GM21360 (cell line): ENCODE results near the gene ZRANB2.

ENCODE experiments used
- ATAC-seq: cut with Tn5 transposase; IDR thresholded peaks from one replicate; pipeline ENCODE4 v1.9.1; 2021; ENCODE audit warnings: mild to moderate bottlenecking, moderate library complexity; ENCODE audit not compliant: unreplicated experiment

Gene ZRANB2

DNA sequence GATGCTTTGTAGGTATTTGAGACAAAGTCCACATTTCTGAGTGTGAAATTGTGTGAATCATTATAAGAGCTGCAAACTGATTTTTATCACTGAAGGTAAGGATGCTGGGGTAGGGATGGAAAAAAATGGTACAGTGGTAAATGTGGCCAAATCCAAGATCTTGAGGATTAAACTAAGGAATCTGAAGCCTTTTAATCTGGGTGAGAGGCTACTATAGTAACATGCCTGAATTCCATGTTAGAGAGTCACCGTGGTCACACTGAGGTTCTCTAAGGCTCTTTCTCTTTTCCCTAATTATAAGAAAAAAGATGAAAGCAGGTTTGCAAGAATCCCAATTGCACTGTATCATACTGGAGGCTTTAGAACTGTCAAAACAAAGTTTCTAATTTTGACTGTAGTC, 50.8 kb downstream of the ZRANB2 start:
- no peak for ATAC-seq

GRCh38 chr1:71028981-71029380, 51.9 kb downstream of the ZRANB2 start:
- ATAC-seq, result no peak

GRCh38 chr1:71027991-71028390, 52.8 kb downstream of the ZRANB2 start:
- ATAC-seq, result no peak

DNA sequence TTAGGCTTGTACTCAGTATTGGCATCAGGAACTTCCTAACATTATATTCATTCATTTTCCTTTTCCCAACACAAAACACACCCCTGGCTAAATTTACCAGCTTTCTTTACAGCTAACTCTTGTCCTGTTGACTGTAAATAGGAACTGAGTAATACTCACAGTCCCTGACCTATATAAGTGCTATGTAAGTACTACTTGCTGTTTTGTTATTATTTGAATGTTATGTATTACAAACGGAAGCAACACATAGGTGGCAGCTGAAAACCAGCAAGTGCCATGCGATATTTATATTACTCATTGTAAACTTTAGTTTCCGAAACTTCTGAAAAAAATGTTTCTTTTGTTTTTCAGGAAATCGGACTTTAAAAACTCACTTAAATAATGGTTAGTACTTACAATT, 54.7 kb downstream of the ZRANB2 start:
- ATAC-seq, result no peak

GRCh38 chr1:71023515-71023914, 57.3 kb downstream of the ZRANB2 start:
- no peak for ATAC-seq

- ATAC-seq, result no peak
These were observed 61.4 kb downstream of the ZRANB2 start for GRCh38 chr1:71019233-71019969.

GRCh38 chr1:71018791-71019190, 62.0 kb downstream of the ZRANB2 start:
- no peak for ATAC-seq

DNA sequence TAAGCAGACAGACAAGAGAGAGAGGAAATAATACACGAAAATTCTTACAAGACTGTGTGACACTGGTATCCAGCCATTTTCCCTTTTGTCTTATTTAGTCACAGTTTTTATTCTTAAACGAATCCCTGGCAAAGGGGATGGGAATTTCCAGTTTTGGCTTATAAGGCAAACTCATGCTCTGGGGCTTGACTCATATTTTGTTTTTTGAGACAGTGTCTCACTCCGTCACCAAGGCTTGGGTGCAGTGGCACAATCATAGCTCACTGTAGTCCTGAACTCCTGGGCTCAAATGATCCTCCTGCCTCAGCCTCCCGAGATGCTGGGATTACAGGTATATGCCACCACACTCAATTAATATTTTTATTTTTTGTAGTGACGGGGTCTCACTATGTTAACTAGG, 65.1 kb downstream of the ZRANB2 start:
- no peak for ATAC-seq

DNA sequence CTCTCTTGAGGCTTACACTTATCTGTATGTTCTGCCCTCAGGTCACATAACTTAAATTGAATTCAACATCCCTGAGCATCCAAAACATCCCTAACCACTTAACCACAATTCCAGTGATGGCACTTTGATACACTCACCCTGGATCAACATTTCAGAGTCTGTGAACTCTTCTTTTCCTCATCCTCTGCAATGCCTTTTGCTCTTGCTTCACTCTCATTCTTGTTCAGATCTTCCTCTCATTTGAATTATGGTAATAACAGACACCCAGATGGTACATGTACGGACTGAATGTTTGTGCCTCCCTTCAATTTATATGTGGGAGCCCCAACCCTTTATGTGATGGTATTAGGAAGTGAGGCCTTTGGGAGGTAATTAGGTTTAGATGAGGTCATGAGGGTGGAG, 66.7 kb downstream of the ZRANB2 start:
- ATAC-seq, result no peak
